Activated effector memory CD4-positive, alpha-beta T cell treated with Interleukin-2 at 50 U/mL for 16 hours (primary cell): ENCODE measurements around the gene LARGE1.

ENCODE experiments used
- DNase-seq: peaks from one replicate; pipeline ENCODE4 v3.0.0-alpha.2; 2020

The LARGE1 gene

GRCh38 chr22:33853200-33854097, 66.8 kb downstream of the LARGE1 start:
- DNase-seq, result no peak

- DNase-seq, result no peak
These were observed 68.4 kb downstream of the LARGE1 start for GRCh38 chr22:33851821-33852384.

- DNase-seq, result no peak
These were observed 69.0 kb downstream of the LARGE1 start for GRCh38 chr22:33851240-33851639.

- DNase-seq, result no peak
These were observed 69.6 kb downstream of the LARGE1 start for GRCh38 chr22:33850724-33851123.

- no peak for DNase-seq
These were observed 70.1 kb downstream of the LARGE1 start for GRCh38 chr22:33850193-33850592.

GRCh38 chr22:33848251-33848650, 72.0 kb downstream of the LARGE1 start:
- no peak for DNase-seq

- DNase-seq, result no peak
These were observed 76.0 kb downstream of the LARGE1 start for GRCh38 chr22:33844273-33844672.

- DNase-seq, result no peak
These were observed 77.7 kb downstream of the LARGE1 start for GRCh38 chr22:33842421-33843094.

- no peak for DNase-seq
These were observed 78.3 kb downstream of the LARGE1 start for GRCh38 chr22:33842006-33842354.

GRCh38 chr22:33841281-33842005, 78.8 kb downstream of the LARGE1 start:
- DNase-seq, result no peak

GRCh38 chr22:33838644-33839043, 81.6 kb downstream of the LARGE1 start:
- no peak for DNase-seq

- no peak for DNase-seq
These were observed 82.5 kb downstream of the LARGE1 start for GRCh38 chr22:33837826-33838225.

- no peak for DNase-seq
These were observed 85.0 kb downstream of the LARGE1 start for GRCh38 chr22:33835265-33835664.

GRCh38 chr22:33832558-33833151, 87.6 kb downstream of the LARGE1 start:
- DNase-seq, result no peak

- no peak for DNase-seq
These were observed 88.6 kb downstream of the LARGE1 start for GRCh38 chr22:33831651-33832050.

- DNase-seq, result no peak
These were observed 89.1 kb downstream of the LARGE1 start for GRCh38 chr22:33831207-33831606.

- DNase-seq, result no peak
These were observed 90.6 kb downstream of the LARGE1 start for GRCh38 chr22:33829546-33830280.

GRCh38 chr22:33828302-33828701, 92.0 kb downstream of the LARGE1 start:
- no peak for DNase-seq

- DNase-seq, result no peak
These were observed 94.5 kb downstream of the LARGE1 start for GRCh38 chr22:33825761-33826160.

GRCh38 chr22:33823552-33823951, 96.7 kb downstream of the LARGE1 start:
- DNase-seq, result no peak

GRCh38 chr22:33821290-33821689, 99.0 kb downstream of the LARGE1 start:
- no peak for DNase-seq

GRCh38 chr22:33819743-33820142, 100.5 kb downstream of the LARGE1 start:
- DNase-seq, result no peak
